Inferior parietal cortex (tissue), 1 donor: ENCODE measurements around the gene FAM50B.

ENCODE experiments used
- DNase-seq: peaks from one replicate; pipeline ENCODE4 v3.0.0-alpha.2; 2016; ENCODE audit errors: extremely low spot score

FAM50B gene

DNA sequence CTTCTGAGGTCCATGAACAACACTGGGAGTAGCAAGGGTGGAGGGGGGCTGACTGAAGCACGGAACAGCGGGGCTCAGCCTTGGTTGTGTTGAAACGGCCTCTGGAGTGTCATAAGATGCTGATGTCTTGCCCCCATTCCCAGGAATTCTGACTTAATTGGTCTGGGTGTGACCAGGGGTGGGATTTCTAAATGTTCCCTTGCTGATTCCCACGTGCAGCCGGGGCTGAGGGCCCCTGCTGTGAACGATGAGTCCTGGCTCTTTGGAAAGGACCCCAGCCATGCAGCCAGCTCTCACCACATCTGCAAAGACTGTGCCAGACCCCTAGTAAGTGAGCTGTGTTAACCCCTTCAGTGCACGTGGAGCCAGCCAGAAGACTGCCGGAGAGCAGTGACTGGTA, 28.6 kb upstream of the FAM50B start:
- no peak for DNase-seq

DNA sequence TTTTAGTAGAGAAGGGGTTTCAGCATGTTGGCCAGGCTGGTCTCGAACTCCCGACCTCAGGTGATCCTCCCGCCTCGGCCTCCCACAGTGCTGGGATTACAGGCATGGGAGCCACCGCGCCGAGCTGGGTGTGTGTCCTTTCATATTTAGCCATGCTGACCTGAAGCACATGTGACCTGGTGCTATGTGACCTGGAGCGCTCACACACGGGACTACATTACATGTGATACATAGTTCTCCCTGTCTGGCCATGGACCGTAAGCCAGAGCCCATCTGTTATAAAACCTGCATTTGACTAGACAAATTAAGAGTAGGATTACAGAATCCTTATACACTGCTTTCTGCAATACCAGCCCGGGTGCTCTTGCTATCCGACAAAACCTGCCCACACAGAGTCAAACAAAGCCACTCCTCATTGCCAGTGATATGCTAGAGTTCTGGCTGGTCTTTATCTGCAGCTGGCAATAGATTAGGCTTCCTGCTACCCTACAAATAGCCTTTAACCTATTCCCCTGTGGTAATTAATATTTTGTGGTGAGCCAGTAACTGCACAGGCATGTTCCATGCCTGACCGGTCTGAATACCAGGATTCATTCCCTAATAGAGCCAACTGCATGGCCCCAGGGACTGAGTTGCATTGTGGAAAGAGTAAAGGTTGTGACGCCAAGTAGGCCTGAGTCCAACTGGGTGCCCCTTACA, 26.3 kb upstream of the FAM50B start:
- no peak for DNase-seq

GRCh38 chr6:3823671-3824070, 25.5 kb upstream of the FAM50B start:
- DNase-seq: no peak

DNA sequence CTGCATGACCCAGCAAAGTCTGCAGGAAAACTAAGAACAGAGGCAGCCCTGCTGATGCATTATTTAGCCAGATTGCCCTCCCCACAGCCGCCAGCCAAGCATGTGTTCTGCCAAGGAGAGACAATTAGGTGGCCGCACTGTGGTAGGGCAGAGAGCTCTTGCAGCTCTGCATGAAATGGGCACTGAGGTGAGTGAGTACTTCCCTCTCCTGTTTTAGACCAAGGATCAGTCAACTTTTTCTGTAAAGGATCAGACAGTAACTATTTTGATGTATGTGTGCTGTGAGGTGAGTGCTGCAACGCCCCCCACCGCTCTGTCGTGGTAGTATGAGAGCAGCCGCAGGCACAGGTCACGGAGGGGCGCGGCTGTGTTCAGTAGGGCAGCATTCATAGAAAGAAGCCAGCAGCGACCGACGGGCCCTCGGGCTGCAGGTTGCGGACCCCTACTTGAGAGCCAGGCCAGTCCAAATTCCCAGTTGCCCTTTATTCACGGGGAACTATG, 23.8 kb upstream of the FAM50B start:
- no peak for DNase-seq

- DNase-seq: no peak
Observed at GRCh38 chr6:3825851-3826581, 23.2 kb upstream of the FAM50B start.

DNA sequence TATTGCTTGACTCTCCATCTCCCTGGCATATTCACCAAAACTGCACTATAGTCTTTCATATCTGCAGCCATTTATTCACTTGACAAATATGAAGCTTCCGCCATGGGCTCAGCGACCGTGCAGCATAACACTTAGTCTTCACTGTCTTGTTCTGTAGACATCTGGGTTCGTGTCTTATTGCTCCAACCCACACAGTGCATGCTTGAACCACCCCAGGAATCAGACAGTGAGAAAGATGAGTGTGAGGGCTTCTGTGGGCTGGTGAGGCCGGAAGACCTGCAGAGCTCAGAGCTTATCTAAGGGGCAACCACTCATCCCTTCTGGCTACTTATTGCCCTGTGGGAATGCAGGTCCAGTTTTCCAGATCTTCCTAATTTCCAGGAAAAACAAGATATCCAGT, 19.9 kb upstream of the FAM50B start:
- DNase-seq: no peak

DNA sequence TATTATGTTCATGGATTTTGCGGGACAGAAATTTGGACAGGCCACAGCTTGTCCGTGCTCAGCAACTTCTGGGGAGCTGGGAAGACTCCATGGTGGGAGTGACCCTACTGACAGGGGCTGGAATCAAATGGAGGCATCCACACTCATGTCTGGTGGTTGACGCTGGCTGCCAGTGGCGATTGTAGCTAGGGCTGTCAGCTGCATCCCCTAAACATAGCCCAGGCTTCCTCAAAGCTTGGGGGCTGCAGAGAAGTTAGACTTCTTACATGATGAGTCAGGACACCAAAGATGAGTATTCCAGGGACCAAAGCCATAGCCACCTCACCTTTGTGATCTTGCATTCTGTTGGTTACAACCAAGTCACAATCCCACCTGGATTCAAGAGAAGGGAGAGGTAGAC, 18.4 kb upstream of the FAM50B start:
- no peak for DNase-seq

GRCh38 chr6:3831761-3832530, 17.2 kb upstream of the FAM50B start:
- no peak for DNase-seq

- no peak for DNase-seq
Observed at GRCh38 chr6:3835055-3835731, 14.0 kb upstream of the FAM50B start.

GRCh38 chr6:3835785-3836184, 13.4 kb upstream of the FAM50B start:
- no peak for DNase-seq

DNA sequence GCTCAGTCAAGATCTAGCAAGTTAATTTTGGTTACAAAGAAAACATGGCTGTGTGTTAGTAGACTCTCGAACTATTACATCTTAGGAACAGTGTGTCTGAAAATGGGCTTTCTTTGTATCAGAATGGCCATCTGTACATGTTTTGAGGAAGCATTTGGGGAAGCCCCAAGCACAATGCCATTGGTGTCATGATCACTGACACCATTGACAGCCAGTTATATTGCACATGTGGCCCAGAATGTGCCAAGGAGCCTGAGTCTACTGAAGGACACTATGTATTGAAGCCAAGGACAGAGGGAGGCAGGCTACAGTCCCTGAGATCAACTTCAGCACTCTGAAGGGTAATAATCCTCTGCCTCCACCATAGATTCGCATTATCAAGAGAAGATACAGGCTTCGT, 12.6 kb upstream of the FAM50B start:
- DNase-seq: no peak

DNA sequence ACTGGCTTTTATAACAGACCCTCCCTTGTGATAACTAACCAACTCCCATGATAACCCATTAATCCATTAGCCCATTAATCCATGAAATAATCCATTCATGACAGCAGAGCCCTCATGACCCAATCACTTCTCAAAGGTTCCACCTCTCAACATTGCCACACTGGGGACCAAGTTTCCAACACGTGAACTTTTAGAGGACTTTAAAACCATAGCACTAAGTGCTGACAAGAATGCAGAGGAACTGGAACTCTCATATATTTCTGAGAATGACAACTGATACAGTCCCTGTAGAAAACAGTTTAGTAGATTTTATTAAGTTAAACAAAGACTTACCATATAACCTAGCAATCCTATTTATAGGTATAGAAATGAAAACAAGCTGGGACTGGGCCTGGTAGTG, 11.4 kb upstream of the FAM50B start:
- DNase-seq: no peak

GRCh38 chr6:3838992-3839867, 9.9 kb upstream of the FAM50B start:
- DNase-seq: no peak

DNA sequence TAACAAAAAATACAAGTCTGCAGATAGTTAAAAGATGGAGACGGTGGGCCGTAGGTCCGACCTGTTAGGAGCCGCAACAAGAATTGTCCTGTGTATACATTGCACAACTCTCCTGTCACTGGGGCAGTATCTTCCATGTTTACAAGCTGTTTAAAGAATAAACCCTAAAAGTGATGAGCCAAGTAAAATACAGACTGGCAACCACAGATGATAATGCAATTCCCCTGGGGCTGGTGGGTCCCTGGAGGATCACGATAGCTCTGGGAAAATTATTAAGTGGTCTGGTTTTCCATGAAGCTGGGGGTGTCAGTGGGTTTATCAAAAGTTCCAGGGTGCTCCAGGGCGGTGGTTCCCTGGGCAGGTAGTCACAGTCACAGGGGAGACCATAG, 8.1 kb upstream of the FAM50B start:
- no peak for DNase-seq

DNA sequence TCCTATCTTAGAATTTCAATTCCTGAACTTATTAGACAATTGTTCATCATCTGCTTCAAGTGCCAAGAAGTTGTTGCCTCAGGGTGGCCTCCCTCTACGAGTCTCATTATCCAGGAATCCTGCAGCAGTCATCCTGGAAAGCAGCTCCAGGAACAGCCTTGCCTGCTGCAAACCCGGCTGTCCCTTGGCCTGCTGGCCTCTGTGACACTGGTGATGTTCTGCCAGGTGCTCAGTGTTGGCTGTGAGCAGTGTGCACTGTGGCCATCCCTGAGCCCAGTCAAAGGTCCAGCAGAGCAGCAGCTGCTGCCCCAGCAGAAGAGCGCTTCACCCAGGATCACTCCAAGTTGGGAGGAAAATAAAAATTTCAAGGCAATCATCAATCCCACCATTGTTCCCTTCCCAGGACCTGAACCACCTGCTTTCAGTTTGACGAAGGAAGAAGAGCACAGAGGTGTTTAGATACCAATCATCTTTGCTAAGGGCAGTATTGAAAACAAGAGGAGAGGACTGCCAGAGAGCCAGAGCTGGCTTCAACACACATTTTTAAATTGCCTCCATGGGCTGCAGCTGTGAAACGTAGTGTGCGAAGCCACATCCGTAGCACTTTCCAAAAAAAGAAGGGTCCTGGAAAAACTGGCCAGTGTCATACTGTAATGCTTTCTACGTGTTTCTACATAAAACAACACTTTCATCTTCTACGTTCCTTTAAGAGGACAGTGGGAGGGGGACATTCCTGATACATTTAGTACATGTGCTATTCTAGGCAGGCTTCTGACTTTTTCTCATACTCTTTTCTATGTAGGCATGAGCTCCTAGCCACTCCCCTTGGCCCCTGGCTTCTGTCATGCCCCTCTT, 7.2 kb upstream of the FAM50B start:
- DNase-seq: no peak

DNA sequence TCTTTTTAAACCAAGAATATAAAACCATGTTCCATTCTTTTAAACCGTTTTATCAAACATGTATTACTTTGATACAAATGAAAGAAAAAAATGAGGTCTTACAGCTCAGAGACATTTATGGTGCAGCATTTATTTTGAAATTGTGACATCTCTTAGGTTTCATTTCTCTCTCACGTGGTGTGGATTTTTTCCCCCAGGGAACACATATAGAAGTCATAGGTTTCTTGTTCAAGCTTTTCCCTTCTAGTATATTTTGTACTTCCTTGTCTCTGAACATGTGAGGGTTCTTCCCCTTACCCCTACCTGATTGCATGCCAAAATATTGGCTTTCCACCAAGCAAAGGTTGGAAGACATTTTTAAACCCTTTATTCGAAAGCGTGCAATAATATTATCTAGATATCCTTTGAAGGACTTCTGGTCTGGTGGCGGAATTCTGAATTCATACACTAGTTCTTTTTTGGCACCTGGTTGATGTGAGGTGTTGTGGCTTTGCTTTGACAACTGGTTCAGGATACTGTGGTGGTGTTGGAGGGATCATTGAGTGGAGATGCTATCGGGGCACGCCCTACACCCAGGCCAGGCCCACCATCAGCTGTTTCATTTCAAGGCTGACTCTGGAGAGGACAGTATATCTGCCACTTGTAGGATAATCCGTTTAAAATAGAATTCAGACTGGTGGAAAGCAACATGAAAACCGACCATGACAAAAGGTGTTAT, 5.6 kb upstream of the FAM50B start:
- no peak for DNase-seq

- no peak for DNase-seq
Observed at GRCh38 chr6:3844097-3844463, 5.1 kb upstream of the FAM50B start.

DNA sequence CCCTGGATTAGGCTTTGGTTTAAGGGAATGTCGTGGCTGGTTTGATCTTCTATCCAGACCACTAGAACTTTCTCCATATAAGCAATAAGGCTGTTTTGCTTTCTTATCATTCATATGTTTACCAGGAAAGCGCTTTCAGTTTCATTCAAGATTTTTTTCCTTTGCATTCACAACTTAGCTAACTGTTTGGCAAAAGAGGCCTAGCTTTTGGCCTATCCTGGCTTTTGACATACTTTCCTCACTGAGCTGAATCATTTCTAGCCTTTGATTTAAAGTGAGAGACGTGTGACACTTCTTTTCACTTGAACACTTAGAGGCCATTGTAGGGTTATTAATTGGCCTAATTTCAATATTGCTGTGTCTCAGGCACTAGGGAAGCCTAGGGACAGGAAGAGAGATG, 1.7 kb upstream of the FAM50B start:
- DNase-seq: no peak

GRCh38 chr6:3848380-3848779, 793 bp upstream of the FAM50B start:
- DNase-seq: no peak
